SK-N-SH (cell line): ENCODE data around the gene SAMD1. TPM values are rescaled to one million over a fixed set of nuclear protein-coding genes. Genes with fewer than 3 reads are reported as not detected.

Source experiments
- CTCF ChIA-PET: fragments of 300-600, 350-600 bp; formaldehyde crosslinking; extraction: SDS; loops from one replicate; lab custom pipeline; 2021; lab: Yijun Ruan, JAX
- POLR2A ChIA-PET: fragments of 350-600 bp; sonication (Branson Sonifier 250); formaldehyde crosslinking; extraction: SDS; loops from one replicate; lab custom pipeline; 2020; ENCODE audit warnings: antibody characterized with exemption, inconsistent platforms; lab: Yijun Ruan, JAX
- DNase-seq: peaks from one replicate; pipeline ENCODE4 v3.0.0; 2012
- H2AFZ ChIP-seq: fragments of 200-600 bp; sonication (generic); 2 replicates; pipeline ENCODE4 v1.8.1; 2016; ENCODE audit warnings: antibody characterized with exemption, mild to moderate bottlenecking, low read depth
- H3F3A ChIP-seq: fragments of 200-600 bp; sonication (generic); replicated peaks from 2 replicates; pipeline ENCODE3; 2016; ENCODE audit warnings: antibody characterized with exemption, mild to moderate bottlenecking; ENCODE audit not compliant: insufficient read depth
- H3K27ac ChIP-seq, 2 experiments: fragments of 200-500 bp in 1 of 2; fragments of 200-600 bp in 1 of 2; sonication (Bioruptor generic) in 1 of 2; sonication (generic), shearing (Covaris generic) in 1 of 2; 2 replicates each; pipeline versions ENCODE4 v1.5.1 to v1.6.1; 2014 to 2016; ENCODE audit warnings: low read depth in 2 of 2, inconsistent platforms in 1 of 2, low read length in 1 of 2, mild to moderate bottlenecking in 1 of 2, mixed read lengths in 1 of 2
- H3K27me3 ChIP-seq: fragments of 200-600 bp; sonication (generic), shearing (Covaris generic); 2 replicates; pipeline ENCODE4 v1.6.1; 2016; ENCODE audit warnings: mixed run types; ENCODE audit not compliant: insufficient read depth
- H3K36me3 ChIP-seq, 2 experiments: fragments of 200-500 bp in 1 of 2; fragments of 200-600 bp in 1 of 2; sonication (Bioruptor generic) in 1 of 2; sonication (generic) in 1 of 2; replicated peaks in 1 of 2; 2 replicates each; pipeline versions ENCODE3 to v1.5.1; 2014 to 2016; ENCODE audit warnings: low read length in 1 of 2, mild to moderate bottlenecking in 1 of 2; ENCODE audit not compliant: insufficient read depth in 2 of 2, control insufficient read depth in 1 of 2
- H3K4me1 ChIP-seq, 2 experiments: fragments of 200-500 bp in 1 of 2; fragments of 200-600 bp in 1 of 2; sonication (Bioruptor generic) in 1 of 2; sonication (generic), shearing (Covaris generic) in 1 of 2; 2 replicates each; pipeline versions ENCODE4 v1.5.1 to v1.6.1; 2014 to 2016; ENCODE audit warnings: low read depth in 1 of 2, low read length in 1 of 2, mixed run types in 1 of 2; ENCODE audit not compliant: insufficient read depth in 2 of 2, control insufficient read depth in 1 of 2
- H3K4me2 ChIP-seq: fragments of 200-600 bp; sonication (generic), shearing (Covaris generic); 2 replicates; pipeline ENCODE4 v1.6.1; 2017; ENCODE audit warnings: mixed run types
- H3K4me3 ChIP-seq, 2 experiments: fragments of 200-500 bp in 1 of 2; fragments of 200-600 bp in 1 of 2; sonication (Bioruptor generic) in 1 of 2; sonication (generic), shearing (Covaris generic) in 1 of 2; 2 replicates each; pipeline versions ENCODE4 v1.5.1 to v1.8.1; 2014 to 2016; ENCODE audit warnings: low read depth in 2 of 2, inconsistent platforms in 1 of 2, low read length in 1 of 2, mild to moderate bottlenecking in 1 of 2, mixed read lengths in 1 of 2, moderate library complexity in 1 of 2
- H3K79me2 ChIP-seq: fragments of 200-600 bp; sonication (generic); 2 replicates; pipeline ENCODE4 v1.8.1; 2017; ENCODE audit warnings: mild to moderate bottlenecking; ENCODE audit not compliant: insufficient read depth
- H3K9ac ChIP-seq: fragments of 200-600 bp; sonication (generic); 2 replicates; pipeline ENCODE4 v1.6.1; 2017; ENCODE audit warnings: mixed run types
- H3K9me2 ChIP-seq: fragments of 200-600 bp; sonication (generic); 2 replicates; pipeline ENCODE4 v1.6.1; 2017; ENCODE audit warnings: mixed run types
- H3K9me3 ChIP-seq: fragments of 200-600 bp; sonication (generic); 2 replicates; pipeline ENCODE4 v1.6.1; 2017; ENCODE audit warnings: mixed run types, mild to moderate bottlenecking, moderate library complexity
- H4K20me1 ChIP-seq: fragments of 200-600 bp; sonication (generic); 2 replicates; pipeline ENCODE4 v1.6.1; 2017; ENCODE audit warnings: mild to moderate bottlenecking, mixed run types; ENCODE audit not compliant: insufficient read depth
- CTCF ChIP-seq: fragments of 200-600 bp; sonication (generic); IDR thresholded peaks from 2 replicates; pipeline ENCODE4 v1.6.1; 2017; ENCODE audit warnings: antibody characterized with exemption, mild to moderate bottlenecking, moderate library complexity
- EZH2phosphoT487 ChIP-seq: fragments of 200-600 bp; sonication (generic); IDR thresholded peaks from 2 replicates; pipeline ENCODE4 v1.6.1; 2017; ENCODE audit warnings: low read depth, mixed run types, mild to moderate bottlenecking, antibody characterized with exemption, moderate library complexity, borderline replicate concordance
- FOSL2 ChIP-seq: IDR thresholded peaks from 2 replicates; pipeline ENCODE4 v1.4.0; 2012; ENCODE audit warnings: low read depth, mild to moderate bottlenecking, moderate library complexity, borderline replicate concordance
- FOXJ3 ChIP-seq: sonication (generic); formaldehyde crosslinking; IDR thresholded peaks from 2 replicates; pipeline ENCODE4 v1.5.1; 2020; ENCODE audit warnings: mild to moderate bottlenecking, missing genetic modification reagents
- GATA2 ChIP-seq: sonication (generic); formaldehyde crosslinking; IDR thresholded peaks from 2 replicates; pipeline ENCODE4 v1.5.0; 2020; ENCODE audit warnings: mild to moderate bottlenecking, missing genetic modification reagents
- IRF3 ChIP-seq: fragments of 150-350 bp; IDR thresholded peaks from 2 replicates; pipeline ENCODE4 v1.6.1; 2016; ENCODE audit warnings: mild to moderate bottlenecking, low read depth, low read length
- JUND ChIP-seq: IDR thresholded peaks from 2 replicates; pipeline ENCODE4 v1.4.0; 2012
- MAX ChIP-seq: IDR thresholded peaks from 2 replicates; pipeline ENCODE4 v1.4.0; 2012; ENCODE audit warnings: low read depth
- MEF2A ChIP-seq: IDR thresholded peaks from 2 replicates; pipeline ENCODE4 v1.4.0; 2012; ENCODE audit warnings: low read depth, borderline replicate concordance
- MXI1 ChIP-seq: IDR thresholded peaks from 2 replicates; pipeline ENCODE4 v1.6.1; 2012; ENCODE audit warnings: mild to moderate bottlenecking, low read depth, low read length, improper control_type of control experiment
- NRF1 ChIP-seq: IDR thresholded peaks from 2 replicates; pipeline ENCODE4 v1.6.1; 2012; ENCODE audit warnings: low read depth, mild to moderate bottlenecking, low read length
- POLR2AphosphoS5 ChIP-seq: IDR thresholded peaks from 2 replicates; pipeline ENCODE4 v1.6.1; 2012; ENCODE audit warnings: low read depth, low read length
- TCF12 ChIP-seq: IDR thresholded peaks from 2 replicates; pipeline ENCODE4 v1.4.0; 2012
- USF1 ChIP-seq: IDR thresholded peaks from 2 replicates; pipeline ENCODE4 v1.4.0; 2012; ENCODE audit warnings: low read depth, borderline replicate concordance
- YY1 ChIP-seq: IDR thresholded peaks from 2 replicates; pipeline ENCODE4 v1.4.0; 2012; ENCODE audit warnings: low read depth, mild to moderate bottlenecking
- WGBS: methylation state at CpG from one replicate; pipeline ENCODE4 v1.1.6; 2017; ENCODE audit warnings: low lambda C conversion rate; 5-methylcytosine and 5-hydroxymethylcytosine counted together
- polyA plus RNA-seq, 3 experiments: library from polyadenylated mRNA; depleted of rRNA; stranded (reverse); fragments of >200 nt; gene quantifications; 2 replicates each; pipeline ENCODE4 v1.2.3, GENCODE V29; 2012

SAMD1 gene
- polyA plus RNA-seq, 1 of the 3 experiments (the other 2 are of a cell fraction): 19.0 TPM

- no peak overlapping the region for H3K4me3 ChIP-seq
- 98% methylated on average over 9 of the region's 9 CpGs for WGBS
- POLR2A ChIA-PET: interaction anchor here (1.2 kb wide), 1 partner anchor 338 kb away, joined by 3 read pairs; no protein-coding TSS in a partner anchor
Measured at GRCh38 chr19:14139944-14140343, 49.4 kb upstream of the SAMD1 start.

GRCh38 chr19:14138576-14139265 is 48.2 kb upstream of the SAMD1 start:
- H3K4me2 ChIP-seq: no peak overlapping the region
- peaks cover 18% of the 10 kb centered on the region for H3F3A ChIP-seq
- no peak for DNase-seq
- POLR2A ChIA-PET: interaction anchor here (1.2 kb wide), 1 partner anchor 339 kb away, joined by 3 read pairs; no protein-coding TSS in a partner anchor
- 86% methylated on average over 9 of the region's 9 CpGs for WGBS
- H3K9ac ChIP-seq: no peak overlapping the region; the same call in 1 of the 2 replicates
- H3K79me2 ChIP-seq: peaks cover 31% of the 10 kb centered on the region
- no peaks in the 10 kb centered on the region for H3K36me3 ChIP-seq
- peaks cover 0 to 7% of the 10 kb centered on the region in 2 experiments; a peak in 2 of 4 replicates for H3K4me1 ChIP-seq
- TF ChIP-seq USF1: no peak
- no peak for TF ChIP-seq FOSL2
- TF ChIP-seq MXI1: no peak
- TF ChIP-seq NRF1: no peak
- no peak for TF ChIP-seq MEF2A
- TF ChIP-seq MAX: no peak
- no peak for TF ChIP-seq YY1
- no peak for TF ChIP-seq GATA2 (CRISPR knock-in tag)
- TF ChIP-seq FOXJ3 (CRISPR knock-in tag): no peak
- no peak for TF ChIP-seq JUND
- no peak for TF ChIP-seq CTCF
- no peak for TF ChIP-seq TCF12
- no peak for TF ChIP-seq POLR2AphosphoS5
- TF ChIP-seq EZH2phosphoT487: no peak
- no peak overlapping the region for H3K4me3 ChIP-seq
- H3K9me3 ChIP-seq: no peaks in the 10 kb centered on the region
- H3K27me3 ChIP-seq: no peaks in the 10 kb centered on the region
- H3K9me2 ChIP-seq: no peaks in the 10 kb centered on the region
- H2AFZ ChIP-seq: no peak overlapping the region
- H3K27ac ChIP-seq: no peak overlapping the region
- CTCF ChIA-PET: interaction anchor here (0.6 to 18.9 kb wide), 8 partner anchors 8 to 333 kb away, joined by 3 to 256 read pairs (median 4); no protein-coding TSS in a partner anchor
- no peaks in the 10 kb centered on the region for H4K20me1 ChIP-seq

More at GRCh38 chr19:14139944-14140343, 49.4 kb upstream of the SAMD1 start:
- H3K9me2 ChIP-seq: no peaks in the 10 kb centered on the region
- no peaks in the 10 kb centered on the region for H3K27me3 ChIP-seq
- H4K20me1 ChIP-seq: no peaks in the 10 kb centered on the region
- H3K27ac ChIP-seq: no peak overlapping the region
- no peaks in the 10 kb centered on the region for H3K36me3 ChIP-seq
- CTCF ChIA-PET: interaction anchor here (0.6 to 18.9 kb wide), 7 partner anchors 8 to 266 kb away, joined by 3 to 256 read pairs (median 4); no protein-coding TSS in a partner anchor
- H3K4me2 ChIP-seq: no peak overlapping the region
- no peak overlapping the region for H2AFZ ChIP-seq
- H3K9ac ChIP-seq: no peak overlapping the region
- H3K9me3 ChIP-seq: no peaks in the 10 kb centered on the region
- no peak for DNase-seq
- peaks cover 19% of the 10 kb centered on the region for H3K79me2 ChIP-seq
- H3K4me1 ChIP-seq: peaks cover 0 to 7% of the 10 kb centered on the region in 2 experiments; a peak in 1 of 4 replicates
- peaks cover 20% of the 10 kb centered on the region for H3F3A ChIP-seq
- TF ChIP-seq YY1 (no peak), EZH2phosphoT487 (no peak), IRF3 (no peak), JUND (no peak), NRF1 (no peak), POLR2AphosphoS5 (no peak)
